HG03103 (cell line): ENCODE results near the gene COPS8.

Source experiments
- ATAC-seq: cut with Tn5 transposase; IDR thresholded peaks from one replicate; pipeline ENCODE4 v1.9.1; 2021; ENCODE audit warnings: low read depth; ENCODE audit not compliant: unreplicated experiment

Gene COPS8

DNA sequence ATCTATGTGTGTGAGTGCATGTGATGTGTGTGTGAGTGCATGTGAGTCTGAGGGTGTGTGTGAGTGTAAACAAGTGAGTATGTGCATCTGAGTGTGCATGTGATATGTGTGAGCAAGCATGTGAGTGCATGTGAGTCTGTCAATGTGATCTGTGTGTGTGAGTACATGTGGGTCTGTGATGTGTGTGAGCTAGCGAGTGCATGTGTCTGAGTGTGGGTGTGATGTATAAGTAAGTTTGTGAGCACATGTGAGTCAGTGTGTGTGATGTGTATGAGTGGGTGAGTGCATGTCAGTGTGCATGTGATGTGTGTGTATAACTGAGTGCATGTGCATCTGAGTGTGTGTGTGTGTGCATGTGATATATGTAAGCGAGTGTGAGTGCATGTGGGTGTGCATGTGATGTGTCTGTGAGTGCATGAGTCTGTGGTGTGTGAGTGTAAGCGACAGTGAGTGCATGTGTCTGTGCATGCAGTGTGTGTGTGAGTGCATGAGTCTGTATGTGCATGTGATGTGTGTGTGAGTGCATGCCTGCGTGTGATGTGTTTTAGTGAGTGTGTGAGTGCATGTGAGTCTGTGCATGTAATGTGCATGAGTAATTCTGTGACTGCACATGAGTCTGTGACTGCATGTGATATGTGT, 44.1 kb downstream of the COPS8 start:
- no peak for ATAC-seq

GRCh38 chr2:237130562-237131421, 45.1 kb downstream of the COPS8 start:
- ATAC-seq, result no peak

GRCh38 chr2:237131749-237132533, 46.3 kb downstream of the COPS8 start:
- no peak for ATAC-seq

DNA sequence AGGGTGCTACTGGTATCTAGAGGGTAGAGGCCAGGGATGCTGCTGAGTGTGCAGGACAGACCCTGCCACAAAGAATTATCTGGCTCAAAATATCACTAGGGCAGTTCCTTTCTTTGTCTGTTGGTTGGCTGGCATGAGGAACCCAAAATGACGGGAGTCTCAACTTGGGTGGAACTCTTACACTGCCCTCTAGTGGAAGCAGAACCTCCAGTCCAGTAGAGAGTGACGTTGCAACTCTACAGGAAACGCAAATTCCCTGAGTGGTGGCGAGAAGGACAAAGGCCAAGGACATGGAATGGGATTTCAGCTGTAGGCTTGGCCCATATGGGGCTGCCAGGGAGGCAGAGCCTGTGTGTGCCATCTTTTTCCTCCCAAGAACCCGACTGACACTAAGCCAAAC, 47.1 kb downstream of the COPS8 start:
- no peak for ATAC-seq

GRCh38 chr2:237134321-237135230, 48.9 kb downstream of the COPS8 start:
- no peak for ATAC-seq

- no peak for ATAC-seq
Measured at GRCh38 chr2:237136824-237137223, 51.1 kb downstream of the COPS8 start.

DNA sequence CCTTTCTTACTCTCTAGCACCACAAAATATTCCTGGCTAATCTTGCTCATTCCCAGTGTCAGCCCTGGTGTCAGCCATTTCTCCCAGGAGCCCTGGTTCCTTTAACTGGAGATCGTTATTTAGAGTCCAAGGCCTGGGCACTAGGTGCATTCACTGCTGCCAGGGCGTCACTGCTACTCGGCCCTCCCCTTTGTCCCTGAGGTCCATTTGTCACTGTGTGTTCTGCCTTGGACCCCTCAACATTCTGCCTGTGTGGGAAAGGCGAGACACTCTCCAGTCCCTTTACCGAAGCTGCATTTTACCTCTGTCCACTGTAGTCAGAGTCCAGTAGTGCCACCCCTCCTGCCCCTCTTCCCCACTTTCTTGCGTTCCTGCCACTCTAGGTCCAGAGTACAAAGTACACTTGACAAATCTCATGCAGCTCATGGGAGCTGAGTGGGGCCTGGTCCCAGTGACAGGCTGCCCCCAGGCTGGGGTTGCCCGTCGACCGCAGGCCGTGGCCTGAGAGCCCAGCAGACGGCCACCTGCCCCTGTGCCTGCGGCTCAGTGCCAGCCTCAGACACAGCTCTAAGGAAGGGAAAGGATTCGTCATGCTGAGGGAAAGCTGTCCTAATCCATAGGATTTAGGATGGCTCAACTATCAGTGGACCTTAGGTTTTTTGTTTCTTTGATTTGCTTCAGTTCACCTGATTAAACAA, 52.1 kb downstream of the COPS8 start:
- no peak for ATAC-seq

DNA sequence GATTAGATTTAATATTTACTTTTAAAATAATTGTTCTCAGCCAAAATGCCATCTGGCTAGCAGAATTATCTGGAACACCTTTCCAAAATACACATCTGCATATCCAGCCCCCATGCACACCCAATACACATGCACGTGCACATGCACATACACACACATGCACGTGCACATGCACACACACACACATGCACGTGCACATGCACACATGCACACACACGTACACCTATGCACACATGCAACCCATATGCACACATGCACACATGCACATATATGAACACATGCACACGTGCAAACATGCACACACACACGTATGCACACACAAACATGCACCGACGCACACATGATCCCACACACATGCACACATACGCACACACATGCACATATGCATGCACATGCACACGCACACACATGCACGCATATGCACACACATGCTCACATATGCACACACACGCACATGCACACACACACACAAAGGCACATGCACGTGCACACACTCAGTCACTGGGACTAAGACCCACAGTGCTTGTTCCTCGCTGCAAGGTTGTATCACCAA, 53.5 kb downstream of the COPS8 start:
- ATAC-seq, result no peak

GRCh38 chr2:237140689-237141285, 55.1 kb downstream of the COPS8 start:
- ATAC-seq, result no peak

DNA sequence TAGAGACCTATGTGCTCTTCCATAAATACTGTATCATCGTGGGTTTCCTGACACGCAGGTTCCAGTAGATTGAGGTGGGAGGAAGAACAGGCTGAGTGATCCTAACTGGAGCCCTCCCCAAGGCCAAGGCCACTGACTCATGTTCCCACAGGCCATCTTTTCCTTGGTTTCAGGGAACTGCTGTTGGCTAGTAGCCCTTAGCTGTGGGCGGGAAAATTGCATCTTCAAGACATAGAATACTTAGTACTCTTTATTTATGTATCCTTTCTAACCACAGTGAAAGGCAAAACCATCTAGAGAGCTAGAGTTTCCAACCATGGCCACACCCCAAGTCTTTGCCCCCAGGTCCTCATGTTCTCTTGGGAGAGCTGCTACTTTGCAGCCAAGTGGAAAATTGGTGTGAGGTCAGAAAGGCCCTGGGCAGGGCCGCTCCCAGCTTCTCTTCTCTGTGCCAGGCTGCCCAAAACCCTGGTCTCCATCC, 55.9 kb downstream of the COPS8 start:
- ATAC-seq, result no peak

- ATAC-seq, result no peak
Measured at GRCh38 chr2:237143118-237143517, 57.4 kb downstream of the COPS8 start.

DNA sequence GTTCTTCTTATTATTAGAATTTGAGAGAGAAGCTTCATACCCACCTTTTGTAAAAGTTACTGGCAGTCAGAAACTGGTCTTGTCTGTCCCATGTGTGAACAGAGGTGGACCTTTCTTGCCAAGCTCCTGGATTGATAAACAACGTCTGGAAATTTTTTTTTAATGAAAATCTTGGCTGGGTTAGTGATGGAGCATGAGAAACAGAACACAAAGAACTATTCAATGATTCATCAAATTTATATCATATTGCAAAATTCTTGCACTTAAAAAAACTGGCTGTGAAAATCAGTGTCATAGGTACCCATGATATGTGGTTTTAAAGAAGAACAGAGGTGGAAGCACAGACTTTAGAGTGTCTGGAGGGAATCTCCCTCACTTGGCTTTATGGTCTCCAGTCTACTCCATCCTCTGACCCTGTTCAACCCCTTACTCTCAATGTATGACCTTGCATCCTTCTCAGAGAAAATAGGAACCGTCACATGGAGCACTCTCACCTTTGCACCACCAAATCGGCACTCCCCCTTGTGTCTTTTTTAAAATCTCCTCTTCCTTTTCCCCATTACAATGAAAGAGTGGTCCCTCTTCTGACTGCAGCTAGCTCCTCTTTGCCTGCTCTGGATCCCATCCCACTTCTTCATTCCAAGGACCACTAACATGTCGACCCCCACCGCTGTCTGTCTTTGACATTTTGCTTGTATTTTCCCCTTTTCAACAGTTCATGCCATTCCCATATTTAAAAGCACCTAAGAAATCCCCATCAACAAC, 58.2 kb downstream of the COPS8 start:
- no peak for ATAC-seq

- ATAC-seq, result no peak
Measured at GRCh38 chr2:237144516-237144915, 58.8 kb downstream of the COPS8 start.

DNA sequence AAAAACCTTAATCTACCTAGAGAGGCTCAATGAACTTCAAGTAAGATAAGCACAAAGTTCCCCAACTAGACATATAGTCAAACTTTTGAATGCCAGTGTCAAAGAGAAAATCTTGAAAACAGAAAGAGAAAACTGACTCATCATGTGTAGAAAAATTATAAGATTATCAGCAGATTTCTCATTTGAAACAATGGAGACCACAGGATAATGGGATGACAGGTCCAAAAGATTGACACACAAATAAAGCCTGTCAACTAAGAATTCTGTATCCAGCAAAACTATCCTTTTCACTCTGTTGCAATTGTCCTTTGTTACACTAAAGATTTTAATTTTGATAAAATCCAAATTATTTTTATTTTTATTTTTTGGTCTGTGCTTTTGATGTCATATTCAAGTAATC, 61.6 kb downstream of the COPS8 start:
- no peak for ATAC-seq

GRCh38 chr2:237148624-237149023, 62.9 kb downstream of the COPS8 start:
- no peak for ATAC-seq

DNA sequence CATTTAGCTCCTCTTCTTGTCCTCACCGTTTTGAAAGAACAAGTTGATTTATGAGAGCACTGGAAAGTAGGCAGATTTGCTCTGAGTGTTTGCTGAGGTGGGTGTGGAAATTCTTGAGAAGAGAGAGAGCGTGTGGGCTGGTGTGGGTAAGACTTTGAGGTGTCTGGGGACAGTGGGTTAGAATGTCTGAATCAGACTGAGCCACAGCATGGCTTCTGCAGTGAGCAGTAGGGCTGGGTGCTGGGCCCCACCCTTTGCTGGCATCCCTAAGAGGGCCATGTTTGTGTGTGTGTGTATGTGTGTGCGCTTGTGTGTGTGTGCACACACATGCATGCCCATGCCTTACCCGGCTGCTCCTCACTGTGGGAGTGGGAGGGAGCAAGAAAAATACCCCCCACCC, 63.7 kb downstream of the COPS8 start:
- ATAC-seq, result no peak
